GM18502 (cell line): ENCODE measurements around the gene CHL1.

ENCODE experiments used
- ATAC-seq: cut with Tn5 transposase; IDR thresholded peaks from one replicate; pipeline ENCODE4 v1.9.1; 2021; ENCODE audit warnings: mild to moderate bottlenecking; ENCODE audit not compliant: unreplicated experiment, poor library complexity

CHL1 gene

GRCh38 chr3:277873-278272, 81.3 kb downstream of the CHL1 start:
- peak; percentile 30 for ATAC-seq

DNA sequence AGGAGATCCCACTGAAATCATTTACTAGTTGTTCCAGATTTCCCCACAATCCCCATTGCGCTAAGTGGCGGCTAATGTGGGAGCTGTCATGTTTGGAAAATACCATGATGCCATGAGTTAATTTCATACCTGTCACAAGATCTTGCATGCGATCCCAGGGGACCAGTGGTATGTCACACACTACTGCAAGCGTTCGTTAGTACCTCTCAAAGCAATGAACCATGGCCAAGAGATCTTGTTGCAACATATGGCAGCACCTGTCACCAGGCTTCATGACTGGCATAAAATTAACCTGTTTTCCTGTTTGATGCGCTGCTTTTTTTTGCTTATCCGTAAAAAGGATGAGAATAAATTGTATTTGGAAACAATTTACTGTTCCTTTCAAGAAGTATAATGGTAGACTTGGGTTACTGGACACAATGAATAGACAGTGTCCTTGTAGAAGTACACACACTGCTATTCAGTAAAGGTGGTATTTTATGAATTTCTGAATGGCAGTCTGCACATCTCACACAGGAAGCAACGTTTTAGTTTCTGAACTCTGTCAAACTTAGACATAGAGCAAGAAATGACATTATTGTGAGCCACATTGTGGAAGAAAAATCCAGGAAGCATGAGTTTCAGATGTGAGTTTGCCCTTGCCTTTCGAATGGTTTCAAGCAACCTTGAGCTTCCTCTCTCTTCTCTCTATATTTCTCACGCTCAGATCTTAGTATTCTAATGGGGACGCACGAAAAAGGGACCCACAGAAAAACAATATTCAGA, 81.9 kb downstream of the CHL1 start:
- ATAC-seq, result peak; percentile 89

GRCh38 chr3:279325-279724, 82.8 kb downstream of the CHL1 start:
- no peak for ATAC-seq

- no peak for ATAC-seq
Measured at GRCh38 chr3:280681-281080, 84.1 kb downstream of the CHL1 start.

- ATAC-seq, result no peak
Measured at GRCh38 chr3:284322-284721, 87.8 kb downstream of the CHL1 start.

DNA sequence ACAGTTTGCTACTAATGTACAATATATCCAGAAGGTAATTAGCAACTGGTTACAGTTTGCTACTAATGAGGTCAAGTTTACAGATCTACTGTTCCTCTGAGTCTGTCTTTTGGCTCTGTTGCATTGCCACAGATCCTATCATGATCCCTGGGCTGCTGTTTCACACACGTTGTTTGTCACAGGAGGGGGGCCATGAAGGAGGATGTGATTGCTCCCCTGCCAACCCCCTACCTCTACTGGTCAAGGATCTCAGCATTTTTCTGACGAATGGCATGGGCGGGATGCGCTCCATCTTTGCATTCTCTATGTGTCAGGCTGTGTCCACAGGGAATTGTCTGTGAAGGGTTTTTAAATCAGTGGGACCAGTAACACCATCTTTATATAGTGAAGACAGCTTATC, 91.9 kb downstream of the CHL1 start:
- ATAC-seq, result no peak

DNA sequence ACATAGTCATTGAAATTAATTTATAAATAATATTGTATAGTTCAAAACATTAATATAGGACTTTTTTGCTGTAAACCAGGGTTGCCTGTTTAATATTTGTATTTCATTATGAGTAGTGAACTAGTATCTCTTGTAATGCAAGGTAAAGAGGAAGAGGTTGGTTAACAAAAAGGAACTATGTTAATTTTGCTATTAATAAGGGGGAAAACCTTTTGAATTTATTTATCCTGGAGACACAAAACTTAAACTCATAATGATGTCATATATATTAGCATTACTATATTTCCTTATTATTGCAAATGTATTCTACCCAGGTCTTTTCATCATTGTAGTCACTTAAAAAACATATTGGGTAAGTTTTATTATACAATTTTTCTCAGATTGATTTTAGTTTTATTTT, 94.5 kb downstream of the CHL1 start:
- ATAC-seq, result no peak

DNA sequence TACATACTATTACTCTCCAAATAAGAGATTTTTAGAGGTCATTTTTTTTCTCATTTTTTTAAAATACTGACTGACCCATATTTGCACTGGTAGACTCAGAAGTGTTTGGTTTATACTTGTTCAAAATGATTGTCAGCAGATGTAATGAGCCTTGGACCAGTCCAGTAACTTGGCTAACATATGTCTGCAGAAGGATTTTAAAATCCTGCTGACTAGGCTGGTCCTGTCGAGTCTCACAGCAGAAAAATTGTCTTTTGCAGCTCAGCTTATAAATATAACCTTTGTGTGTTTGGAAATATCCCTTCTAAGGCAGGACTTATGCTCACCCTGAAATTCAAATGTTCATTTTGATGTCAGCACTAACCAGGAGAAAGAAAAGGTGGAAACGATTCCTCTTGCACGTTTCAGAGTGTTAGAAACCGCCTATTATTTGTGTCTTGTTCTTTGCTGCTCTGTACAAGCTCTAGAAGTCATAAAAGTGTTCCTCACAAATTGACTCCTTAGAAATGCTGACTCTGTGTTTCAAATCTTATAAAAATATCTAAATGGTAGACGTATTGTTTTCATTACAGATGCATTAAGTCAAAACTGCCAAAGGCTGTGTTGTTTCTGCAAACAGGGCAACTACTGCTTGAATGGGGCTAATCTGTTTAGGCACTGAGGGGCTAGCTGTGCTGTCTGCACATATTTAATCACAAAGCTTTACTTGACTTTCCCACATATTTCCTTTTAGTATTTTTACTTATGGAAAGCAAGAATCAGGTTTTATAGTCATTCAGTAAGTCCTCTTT, 95.3 kb downstream of the CHL1 start:
- no peak for ATAC-seq

DNA sequence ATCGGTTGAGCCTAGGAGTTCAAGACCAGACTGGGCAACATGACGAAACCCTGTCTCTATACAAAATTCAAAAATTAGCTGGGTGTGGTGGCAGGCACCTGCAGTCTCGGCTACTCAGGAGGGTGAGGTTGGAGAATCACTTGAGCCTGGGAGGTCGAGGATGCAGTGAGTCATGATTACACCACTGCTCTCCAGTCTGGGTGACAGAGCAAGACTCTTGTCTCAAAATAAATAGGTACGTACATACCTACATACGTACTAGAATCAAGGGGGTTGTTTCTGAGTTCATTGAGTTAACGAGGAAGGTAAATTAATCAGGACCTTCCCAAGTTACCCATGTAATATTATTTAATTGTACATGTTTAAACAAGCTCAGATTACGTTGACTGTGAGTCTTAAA, 97.5 kb downstream of the CHL1 start:
- ATAC-seq, result no peak

GRCh38 chr3:294581-294980, 98.0 kb downstream of the CHL1 start:
- ATAC-seq, result no peak

- ATAC-seq, result no peak
Measured at GRCh38 chr3:295166-295565, 98.6 kb downstream of the CHL1 start.

GRCh38 chr3:297585-297984, 101.0 kb downstream of the CHL1 start:
- ATAC-seq, result no peak

- ATAC-seq, result peak; percentile 72
Measured at GRCh38 chr3:299590-300301, 103.2 kb downstream of the CHL1 start.

DNA sequence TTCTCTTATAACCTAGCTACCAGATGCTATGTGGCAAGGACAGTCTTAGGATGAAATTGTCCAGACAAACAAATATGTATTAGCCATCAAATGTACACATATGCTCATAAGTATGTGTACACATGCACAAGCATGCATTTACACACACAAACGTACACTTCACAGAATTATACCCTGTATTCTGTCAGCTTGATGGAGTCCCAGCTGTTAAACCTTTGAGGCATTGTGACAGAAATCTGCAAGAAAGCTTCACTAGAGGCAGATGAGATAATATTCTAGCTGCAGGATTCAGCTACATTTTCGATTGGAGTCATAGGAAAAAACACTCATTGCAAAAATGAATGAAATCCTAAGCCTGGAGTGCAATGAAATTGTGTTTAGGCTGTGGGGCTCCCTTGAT, 110.6 kb downstream of the CHL1 start:
- no peak for ATAC-seq

- ATAC-seq, result no peak
Measured at GRCh38 chr3:308597-309321, 112.2 kb downstream of the CHL1 start.

GRCh38 chr3:312160-312733, 115.7 kb downstream of the CHL1 start:
- ATAC-seq, result no peak

GRCh38 chr3:312911-313310, 116.3 kb downstream of the CHL1 start:
- ATAC-seq, result no peak

DNA sequence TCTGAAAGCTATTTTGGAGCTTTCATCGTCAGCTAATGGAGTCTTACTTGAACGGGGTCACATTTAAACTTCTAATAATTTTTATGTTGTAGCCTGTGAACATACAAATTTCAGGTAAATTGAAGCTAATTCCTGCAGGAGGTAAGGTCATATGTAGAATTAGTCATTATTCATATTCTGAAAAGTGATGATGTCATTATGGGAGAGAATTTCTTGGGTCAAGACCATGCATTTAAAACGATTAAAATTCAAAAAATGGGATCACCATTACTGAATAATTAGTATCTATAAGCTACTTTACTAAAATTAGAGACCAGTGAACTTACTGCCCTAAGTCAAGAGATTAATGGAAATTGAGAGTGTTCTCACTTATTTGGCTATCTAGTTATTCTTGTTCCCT, 120.4 kb downstream of the CHL1 start:
- ATAC-seq, result no peak

DNA sequence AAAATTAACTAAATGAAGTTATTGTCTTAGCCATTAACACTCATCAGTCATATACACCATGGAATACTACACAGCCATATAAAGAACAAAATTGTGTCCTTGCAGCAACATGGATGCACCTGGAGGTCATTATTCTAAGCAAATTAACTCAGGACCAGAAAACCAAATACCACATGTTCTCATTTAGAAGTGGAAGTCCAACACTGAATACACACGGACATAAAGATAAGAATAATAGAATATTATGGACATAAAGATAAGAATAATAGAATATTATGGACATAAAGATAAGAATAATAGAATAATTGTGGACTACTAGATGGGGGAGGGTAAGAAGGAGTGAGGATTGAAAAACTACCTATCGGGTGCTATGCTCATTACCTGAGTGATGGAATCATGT, 122.3 kb downstream of the CHL1 start:
- ATAC-seq, result no peak

DNA sequence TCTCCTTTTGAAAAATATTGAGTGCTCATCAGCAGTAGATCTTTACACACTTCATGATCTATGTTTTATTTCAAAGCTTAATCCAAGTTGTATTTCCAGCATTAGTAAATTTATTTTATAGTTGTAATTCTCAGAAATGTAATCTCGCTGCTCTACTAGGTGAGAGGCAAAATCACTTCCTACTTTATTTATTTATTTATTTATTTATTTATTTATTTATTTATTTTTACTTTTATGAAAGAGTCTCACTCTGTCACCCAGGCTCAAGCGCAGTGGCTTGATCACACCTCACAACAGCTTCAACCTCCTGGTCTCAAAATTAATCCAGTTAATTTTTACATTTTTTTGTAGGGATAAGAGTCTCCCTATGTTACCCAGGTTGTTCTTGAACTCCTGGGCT, 127.9 kb downstream of the CHL1 start:
- ATAC-seq, result no peak
